ENCODE measurements around the gene AKAP13. TPM values are rescaled to one million over a fixed set of nuclear protein-coding genes. Genes with fewer than 3 reads are reported as not detected.

The AKAP13 gene
- total RNA-seq, 1 experiment from 2014 or later: 49.6 TPM

GRCh38 chr15:85331655-85332285 is 48.6 kb upstream of the AKAP13 start:
- H3K36me3 ChIP-seq (ENCODE audit: control insufficient read depth, insufficient read depth, low read length): no peaks in the 10 kb centered on the region
- ChIA-PET CTCF (interaction anchor here (1.1 to 1.4 kb wide), 5 partner anchors 48 to 249 kb away, joined by 3 to 8 read pairs (median 6); partner anchors contain the start of gene AKAP13), POLR2A (no interaction called here)
- H3K36me3 Mint-ChIP-seq (ENCODE audit: insufficient read depth, unreplicated experiment): no peaks in the 10 kb centered on the region
- no peak overlapping the region for H3K4me3 ChIP-seq (ENCODE audit: low read depth, low read length)
- peak overlapping the region; percentile 81 for H3K27ac Mint-ChIP-seq (ENCODE audit: unreplicated experiment)
- DNase-seq: no peak
- peaks cover 15% of the 10 kb centered on the region for H3K4me1 Mint-ChIP-seq (ENCODE audit: low read depth, unreplicated experiment)
- H3K9me3 Mint-ChIP-seq (ENCODE audit: unreplicated experiment): no peaks in the 10 kb centered on the region
- no peaks in the 10 kb centered on the region for H3K27me3 Mint-ChIP-seq (ENCODE audit: insufficient read depth, unreplicated experiment)
- TF ChIP-seq CTCF (IDR thresholded peaks at IDR 0.05; ENCODE audit: insufficient read depth in 1 of 2, low read depth in 1 of 2, low read length in 1 of 2, severe bottlenecking in 1 of 2, unreplicated experiment in 1 of 2): no peak
- intact Hi-C loops (cut with micrococcal nuclease; ENCODE audit: unreplicated experiment): loop anchor here (2.0 to 5.0 kb wide), 3 partner anchors 35 to 151 kb away; partner anchors contain the start of gene AKAP13
- H3K9me3 ChIP-seq: no peaks in the 10 kb centered on the region
- no peak overlapping the region for H3K4me3 Mint-ChIP-seq (ENCODE audit: unreplicated experiment)
- H3K27me3 ChIP-seq (replicated peaks; ENCODE audit: control insufficient read depth, insufficient read depth, low read length): no peaks in the 10 kb centered on the region
- BruUV-seq (replicated peaks): no TSS peak
- H3K4me1 ChIP-seq: peaks cover 53% of the 10 kb centered on the region

GRCh38 chr15:85333132-85333831 is 47.1 kb upstream of the AKAP13 start:
- no peak overlapping the region for H3K4me3 ChIP-seq (ENCODE audit: low read depth, low read length)
- CTCF ChIA-PET: interaction anchor here (1.0 kb wide), 1 partner anchor 172 kb away, joined by 4 read pairs; no protein-coding TSS in a partner anchor
- H3K4me1 Mint-ChIP-seq (ENCODE audit: low read depth, unreplicated experiment): peaks cover 15% of the 10 kb centered on the region
- H3K9me3 ChIP-seq: no peaks in the 10 kb centered on the region
- peaks cover 52% of the 10 kb centered on the region for H3K4me1 ChIP-seq
- no peak overlapping the region for H3K27ac Mint-ChIP-seq (ENCODE audit: unreplicated experiment)
- peak in 1 of 2 experiments; percentile 17 for DNase-seq
- no peaks in the 10 kb centered on the region for H3K27me3 Mint-ChIP-seq (ENCODE audit: insufficient read depth, unreplicated experiment)
- intact Hi-C loops (cut with micrococcal nuclease; ENCODE audit: unreplicated experiment): loop anchor here (5.0 kb wide), 1 partner anchor 149 kb away; no protein-coding TSS in a partner anchor
- POLR2A ChIA-PET: no interaction called here
- peak overlapping the region; percentile 3 for H3K4me3 Mint-ChIP-seq (ENCODE audit: unreplicated experiment)
- TF ChIP-seq CTCF (IDR thresholded peaks at IDR 0.05; ENCODE audit: insufficient read depth in 1 of 2, low read depth in 1 of 2, low read length in 1 of 2, severe bottlenecking in 1 of 2, unreplicated experiment in 1 of 2): no peak
- no peaks in the 10 kb centered on the region for H3K36me3 ChIP-seq (ENCODE audit: control insufficient read depth, insufficient read depth, low read length)
- H3K27me3 ChIP-seq (replicated peaks; ENCODE audit: control insufficient read depth, insufficient read depth, low read length): no peaks in the 10 kb centered on the region
- no peaks in the 10 kb centered on the region for H3K9me3 Mint-ChIP-seq (ENCODE audit: unreplicated experiment)
- BruUV-seq (replicated peaks): no TSS peak
- H3K36me3 Mint-ChIP-seq (ENCODE audit: insufficient read depth, unreplicated experiment): no peaks in the 10 kb centered on the region

- no peaks in the 10 kb centered on the region for H3K36me3 ChIP-seq (ENCODE audit: control insufficient read depth, insufficient read depth, low read length)
- H3K4me1 Mint-ChIP-seq (ENCODE audit: low read depth, unreplicated experiment): peaks cover 15% of the 10 kb centered on the region
- ChIA-PET CTCF (no interaction called here), POLR2A (no interaction called here)
- H3K27me3 ChIP-seq (replicated peaks; ENCODE audit: control insufficient read depth, insufficient read depth, low read length): no peaks in the 10 kb centered on the region
- H3K36me3 Mint-ChIP-seq (ENCODE audit: insufficient read depth, unreplicated experiment): no peaks in the 10 kb centered on the region
- no peaks in the 10 kb centered on the region for H3K27me3 Mint-ChIP-seq (ENCODE audit: insufficient read depth, unreplicated experiment)
- peak overlapping the region; percentile 52 for H3K27ac Mint-ChIP-seq (ENCODE audit: unreplicated experiment)
- no peak for TF ChIP-seq CTCF (IDR thresholded peaks at IDR 0.05; ENCODE audit: insufficient read depth in 1 of 2, low read depth in 1 of 2, low read length in 1 of 2, severe bottlenecking in 1 of 2, unreplicated experiment in 1 of 2)
- BruUV-seq (replicated peaks): no TSS peak
- no peak overlapping the region for H3K4me3 ChIP-seq (ENCODE audit: low read depth, low read length)
- H3K9me3 ChIP-seq: no peaks in the 10 kb centered on the region
- no peak for DNase-seq
- H3K4me3 Mint-ChIP-seq (ENCODE audit: unreplicated experiment): peak overlapping the region; percentile 43
- intact Hi-C loops (cut with micrococcal nuclease; ENCODE audit: unreplicated experiment): loop anchor here (5.0 kb wide), 1 partner anchor 148 kb away; no protein-coding TSS in a partner anchor
- no peaks in the 10 kb centered on the region for H3K9me3 Mint-ChIP-seq (ENCODE audit: unreplicated experiment)
- peaks cover 48% of the 10 kb centered on the region for H3K4me1 ChIP-seq
Observed at GRCh38 chr15:85334241-85334640, 46.2 kb upstream of the AKAP13 start.
